ENCODE results near the gene GNPTG.

GNPTG gene

DNA sequence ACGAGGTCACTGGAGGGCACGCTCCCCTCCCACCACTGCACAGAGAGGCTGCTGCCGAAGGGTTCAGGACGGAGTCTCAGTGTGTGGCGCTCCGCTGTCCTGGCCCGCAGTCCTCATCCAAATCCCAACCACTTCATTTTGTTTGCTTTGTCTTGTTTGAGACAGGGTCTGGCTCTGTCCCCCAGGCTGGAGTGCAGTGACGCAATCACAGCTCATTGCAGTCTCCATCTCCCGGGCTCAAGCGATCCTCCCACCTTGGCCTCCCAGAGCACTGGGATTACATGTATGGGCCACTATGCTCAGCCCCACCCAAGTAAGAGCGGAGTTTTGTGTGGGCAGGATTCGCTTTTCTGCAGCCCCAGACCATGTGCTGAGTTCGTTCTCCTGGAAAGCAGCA is 50.0 kb downstream of the GNPTG start:
- no peak for DNase-seq

DNA sequence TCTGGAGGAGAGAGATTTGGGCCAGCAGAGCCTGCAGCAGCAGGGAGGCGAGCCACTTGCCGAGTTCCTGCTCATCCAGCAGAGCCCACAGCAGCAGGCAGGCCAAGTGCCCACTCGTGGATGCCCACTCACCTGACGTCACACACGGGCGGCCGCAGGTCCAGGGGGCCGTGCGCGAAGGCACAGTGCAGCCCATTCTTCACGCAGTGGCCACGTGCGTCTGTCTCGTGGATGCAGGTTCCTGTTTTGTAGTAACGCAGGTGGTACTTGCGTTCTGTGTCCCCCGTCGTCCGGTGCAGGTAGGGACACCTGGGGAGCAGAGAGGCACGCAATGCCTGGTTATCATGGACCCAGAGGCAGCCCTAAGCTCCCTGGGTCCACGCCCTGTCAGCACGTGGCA is 51.3 kb downstream of the GNPTG start:
- DNase-seq = no peak

DNA sequence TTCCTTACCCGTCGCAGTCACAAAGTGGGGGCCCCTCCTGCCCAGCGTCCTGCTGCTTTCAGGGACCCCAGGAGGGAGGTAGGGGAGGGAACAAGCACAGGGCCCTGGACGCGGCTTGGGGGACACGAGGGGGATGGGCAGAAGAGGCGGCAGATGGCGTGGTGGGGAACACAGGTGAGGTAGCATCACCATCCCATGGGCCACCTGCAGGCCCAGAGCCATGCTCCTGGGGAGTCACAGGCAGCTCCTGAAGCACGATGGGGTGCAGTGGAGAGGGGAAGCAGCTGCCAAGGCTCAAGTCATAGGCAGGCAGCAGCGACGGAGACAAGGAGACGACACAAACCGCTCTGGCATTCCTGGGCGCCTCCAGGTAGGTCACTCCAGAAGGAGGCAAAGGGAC is 52.0 kb downstream of the GNPTG start:
- DNase-seq = no peak

DNA sequence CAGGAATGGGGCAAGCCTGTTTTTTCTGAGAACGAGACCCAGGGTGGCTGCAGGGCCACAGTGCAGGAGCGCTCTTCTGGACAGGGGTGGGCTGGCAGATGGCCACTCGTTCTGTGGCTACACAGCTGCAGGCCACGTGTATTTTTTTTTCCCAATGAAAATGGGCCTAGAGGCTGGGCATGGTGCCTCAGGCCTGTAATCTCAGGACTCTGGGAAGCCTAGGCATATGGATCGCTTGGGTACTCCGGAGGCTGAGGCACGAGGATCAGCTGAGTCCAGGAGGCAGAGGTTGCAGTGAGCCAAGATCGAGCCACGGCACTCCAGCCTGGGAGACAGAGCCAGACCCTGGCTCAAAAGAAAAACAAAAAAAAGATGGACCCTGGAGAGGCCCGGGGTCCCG is 56.0 kb downstream of the GNPTG start:
- DNase-seq = no peak

DNA sequence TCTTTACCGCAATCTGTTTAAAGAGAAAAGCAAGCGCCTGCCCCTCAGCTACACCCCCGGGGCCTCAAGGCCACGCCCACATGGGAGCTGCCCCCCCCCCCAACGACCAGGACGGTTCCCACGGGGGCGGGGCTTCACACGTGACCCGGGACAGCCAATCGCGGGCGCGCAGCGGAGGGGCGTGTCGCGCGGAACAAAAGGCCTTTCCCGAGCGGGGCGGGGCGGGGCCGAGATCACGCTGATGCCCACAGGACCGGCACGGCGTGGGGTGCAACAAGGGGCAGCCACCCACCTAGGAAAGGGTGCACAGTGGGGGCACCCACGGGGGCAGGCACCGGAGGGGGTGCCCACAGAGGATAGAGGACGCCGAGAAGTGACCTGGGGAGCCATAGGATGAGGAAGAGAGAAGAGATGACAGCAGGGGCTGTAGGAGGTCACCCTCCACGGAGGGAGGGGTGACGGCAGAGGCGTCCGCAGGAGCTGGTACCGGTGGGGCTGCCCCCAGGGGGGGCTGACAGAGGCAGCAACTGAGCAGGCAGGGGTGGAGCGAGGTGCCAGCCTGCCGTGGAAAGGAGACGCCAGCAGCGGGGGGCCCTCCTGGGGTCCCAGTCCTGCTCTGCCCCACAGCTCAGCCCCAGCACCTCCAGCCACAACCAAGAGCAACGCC is 56.6 kb downstream of the GNPTG start:
- peak; percentile 71 for DNase-seq

DNA sequence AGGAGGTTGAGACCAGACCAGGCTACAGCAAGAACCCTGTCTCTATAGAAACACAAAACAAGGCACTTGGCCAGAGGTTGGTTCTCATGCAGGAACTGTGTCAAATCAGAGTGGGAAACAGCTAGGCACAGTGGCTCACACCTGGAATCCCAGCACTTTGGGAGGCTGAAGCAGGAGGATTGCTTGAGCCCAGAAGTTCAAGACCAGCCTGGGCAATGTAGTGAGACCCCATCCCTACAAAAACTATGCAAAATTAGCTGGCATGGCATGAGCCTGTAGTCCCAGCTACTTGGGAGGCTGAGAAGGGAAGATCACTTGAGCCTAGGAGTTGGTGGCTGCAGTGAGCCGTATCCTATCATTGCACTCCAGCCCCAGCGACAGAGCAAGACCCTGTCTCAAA is 61.1 kb downstream of the GNPTG start:
- no peak for DNase-seq

All from NCI-H446 treated with DMSO at 0.1 percent for 48 hours (cell line).